ENCODE measurements around the gene POFUT2. TPM values are rescaled to one million over a fixed set of nuclear protein-coding genes. Genes with fewer than 3 reads are reported as not detected.

POFUT2 gene
- polyA plus RNA-seq, 12 donors, result 29.2 to 44.2 (median 37.2) TPM; not detected in 1

GRCh38 chr21:45228171-45228641, 59.5 kb downstream of the POFUT2 start:
- no peak for DNase-seq

GRCh38 chr21:45227735-45228134, 60.0 kb downstream of the POFUT2 start:
- DNase-seq, result no peak

- no peak for DNase-seq
These were observed 61.0 kb downstream of the POFUT2 start for GRCh38 chr21:45226540-45227326.

GRCh38 chr21:45225741-45226327, 61.9 kb downstream of the POFUT2 start:
- DNase-seq, result no peak

GRCh38 chr21:45225041-45225740, 62.5 kb downstream of the POFUT2 start:
- DNase-seq, result no peak

- DNase-seq, result no peak
These were observed 63.3 kb downstream of the POFUT2 start for GRCh38 chr21:45224189-45224938.

GRCh38 chr21:45223236-45224185, 64.2 kb downstream of the POFUT2 start:
- no peak for DNase-seq

GRCh38 chr21:45222001-45222400, 65.7 kb downstream of the POFUT2 start:
- no peak for DNase-seq

GRCh38 chr21:45220714-45221490, 66.8 kb downstream of the POFUT2 start:
- no peak for DNase-seq

- no peak for DNase-seq
These were observed 67.6 kb downstream of the POFUT2 start for GRCh38 chr21:45220071-45220481.

GRCh38 chr21:45219517-45219916, 68.2 kb downstream of the POFUT2 start:
- no peak for DNase-seq

GRCh38 chr21:45217010-45217409, 70.7 kb downstream of the POFUT2 start:
- no peak for DNase-seq

GRCh38 chr21:45215213-45215612, 72.5 kb downstream of the POFUT2 start:
- no peak for DNase-seq

Other genes starting within 250 kb of the POFUT2 start
- 10 to 100 TPM in 11 of 12 donors, not detected in 1; 22.6 to 43.0 (median 28.7) TPM for gene ADARB1, start 213.3 kb downstream of the POFUT2 start, polyA plus RNA-seq (ENCODE audit: insufficient read length in 12 of 12)
- gene COL18A1, start 117.3 kb upstream of the POFUT2 start, polyA plus RNA-seq (ENCODE audit: insufficient read length in 12 of 12), result 100 to 1,000 TPM in 3 of 12 donors, 10 to 100 TPM in 9; 45.6 to 181 (median 71.3) TPM

All from muscle of arm (tissue), 12 donors.